SK-N-SH treated with all-trans-retinoic acid at 6 μM for 48 hours (cell line): ENCODE data around the gene FRS3.

ENCODE experiments used
- ATAC-seq: fragments of 200-7000 bp; cut with Tn5 transposase; 3 replicates; pipeline ENCODE4 v1.9.1; 2020; ENCODE audit warnings: mild to moderate bottlenecking, moderate library complexity
- ARNTL ChIP-seq: fragments of 450-650 bp; formaldehyde crosslinking; IDR thresholded peaks from 2 replicates; pipeline ENCODE4 v1.5.0; 2020; ENCODE audit warnings: low read depth, mild to moderate bottlenecking, moderate library complexity, borderline replicate concordance
- BACH2 ChIP-seq: fragments of 250-450 bp; sonication (Bioruptor Pico); IDR thresholded peaks from 2 replicates; pipeline ENCODE4 v1.9.0; 2021; ENCODE audit warnings: mild to moderate bottlenecking, borderline replicate concordance
- CREB5 ChIP-seq: fragments of 250-450 bp; sonication (Bioruptor Pico); IDR thresholded peaks from 2 replicates; pipeline ENCODE4 v1.5.1; 2020; ENCODE audit warnings: low read depth, mild to moderate bottlenecking, moderate library complexity
- CSDC2 ChIP-seq: fragments of 250-450 bp; sonication (Bioruptor Pico); IDR thresholded peaks from 2 replicates; pipeline ENCODE4 v1.5.0; 2020; ENCODE audit warnings: mild to moderate bottlenecking, moderate library complexity
- CSRNP3 ChIP-seq: fragments of 250-450 bp; sonication (Bioruptor Pico); IDR thresholded peaks from 2 replicates; pipeline ENCODE4 v1.5.1; 2021; ENCODE audit warnings: mild to moderate bottlenecking, moderate library complexity
- GLIS3 ChIP-seq: fragments of 250-450 bp; sonication (Bioruptor Pico); IDR thresholded peaks from 2 replicates; pipeline ENCODE4 v1.5.0; 2020; ENCODE audit warnings: mild to moderate bottlenecking, moderate library complexity
- ISL1 ChIP-seq: fragments of 250-450 bp; sonication (Bioruptor Pico); IDR thresholded peaks from 2 replicates; pipeline ENCODE4 v2.1.2; 2022; ENCODE audit warnings: mild to moderate bottlenecking, moderate library complexity
- OSR1 ChIP-seq: fragments of 250-450 bp; sonication (Bioruptor Pico); IDR thresholded peaks from 2 replicates; pipeline ENCODE4 v1.8.0; 2022; ENCODE audit warnings: moderate library complexity, mild to moderate bottlenecking, inconsistent platforms
- PATZ1 ChIP-seq: fragments of 250-450 bp; sonication (Bioruptor Pico); IDR thresholded peaks from 2 replicates; pipeline ENCODE4 v1.8.0; 2020; ENCODE audit warnings: mild to moderate bottlenecking, moderate library complexity, borderline replicate concordance
- POU6F1 ChIP-seq: fragments of 250-450 bp; sonication (Bioruptor Pico); IDR thresholded peaks from 2 replicates; pipeline ENCODE4 v1.8.0; 2021; ENCODE audit warnings: low read depth, mild to moderate bottlenecking, moderate library complexity, borderline replicate concordance
- PPARA ChIP-seq: fragments of 250-450 bp; sonication (Bioruptor Pico); IDR thresholded peaks from 2 replicates; pipeline ENCODE4 v1.5.0; 2020; ENCODE audit warnings: mild to moderate bottlenecking, borderline replicate concordance
- RARB ChIP-seq: fragments of 250-450 bp; sonication (Bioruptor Pico); IDR thresholded peaks from 2 replicates; pipeline ENCODE4 v1.8.0; 2021; ENCODE audit warnings: mild to moderate bottlenecking, moderate library complexity
- SNAI2 ChIP-seq: fragments of 250-450 bp; sonication (Bioruptor Pico); IDR thresholded peaks from 2 replicates; pipeline ENCODE4 v1.5.0; 2020; ENCODE audit warnings: mild to moderate bottlenecking, moderate library complexity
- TOX ChIP-seq: fragments of 250-450 bp; sonication (Bioruptor Pico); IDR thresholded peaks from 2 replicates; pipeline ENCODE4 v1.8.0; 2021; ENCODE audit warnings: mild to moderate bottlenecking, moderate library complexity, borderline replicate concordance
- ZC3H10 ChIP-seq: fragments of 250-450 bp; sonication (Bioruptor Pico); IDR thresholded peaks from 2 replicates; pipeline ENCODE4 v1.5.1; 2021; ENCODE audit warnings: mild to moderate bottlenecking, moderate library complexity
- ZFP3 ChIP-seq: fragments of 250-450 bp; sonication (Bioruptor Pico); IDR thresholded peaks from 2 replicates; pipeline ENCODE4 v1.5.0; 2020; ENCODE audit warnings: mild to moderate bottlenecking, moderate library complexity
- ZFP30 ChIP-seq: fragments of 450-650 bp; formaldehyde crosslinking; IDR thresholded peaks from 2 replicates; pipeline ENCODE4 v1.5.0; 2022; ENCODE audit warnings: mild to moderate bottlenecking, moderate library complexity
- ZNF565 ChIP-seq: fragments of 450-650 bp; formaldehyde crosslinking; conservative IDR thresholded peaks from 2 replicates; pipeline ENCODE4 v1.5.0; 2020; ENCODE audit warnings: low read depth, mild to moderate bottlenecking, moderate library complexity
- ZNF70 ChIP-seq: fragments of 450-650 bp; formaldehyde crosslinking; IDR thresholded peaks from 2 replicates; pipeline ENCODE4 v1.5.0; 2020; ENCODE audit warnings: mild to moderate bottlenecking, moderate library complexity
- ZNF8 ChIP-seq: fragments of 450-650 bp; formaldehyde crosslinking; IDR thresholded peaks from 2 replicates; pipeline ENCODE4 v1.5.0; 2020; ENCODE audit warnings: mild to moderate bottlenecking, moderate library complexity

Gene FRS3

GRCh38 chr6:41728954-41729353 lies 50.7 kb downstream of the FRS3 start:
- TF ChIP-seq ISL1 (CRISPR knock-in tag) (no peak), ZFP30 (CRISPR knock-in tag) (no peak), PATZ1 (CRISPR knock-in tag) (no peak), CREB5 (CRISPR knock-in tag) (no peak), ZFP3 (CRISPR knock-in tag) (no peak), TOX (no peak), GLIS3 (no peak), ZC3H10 (CRISPR knock-in tag) (no peak), ARNTL (CRISPR knock-in tag) (no peak), POU6F1 (CRISPR knock-in tag) (no peak), ZNF70 (CRISPR knock-in tag) (no peak)
- TF ChIP-seq, all 23 proteins: peak for 0
- no peak for ATAC-seq

GRCh38 chr6:41728073-41728936 lies 51.4 kb downstream of the FRS3 start:
- ATAC-seq, result no peak
- no peak for TF ChIP-seq RARB (CRISPR knock-in tag)

GRCh38 chr6:41727705-41728072 lies 52.0 kb downstream of the FRS3 start:
- no peak for ATAC-seq
- TF ChIP-seq ZC3H10 (CRISPR knock-in tag) (no peak), ZNF8 (no peak), TOX (no peak), OSR1 (CRISPR knock-in tag) (no peak)

- ATAC-seq, result no peak
Observed at GRCh38 chr6:41726876-41727275, 52.8 kb downstream of the FRS3 start.

More at GRCh38 chr6:41726876-41727275, 52.8 kb downstream of the FRS3 start:
- TF ChIP-seq ZNF70 (CRISPR knock-in tag) (no peak), TOX (no peak), CSRNP3 (no peak), ZFP30 (CRISPR knock-in tag) (no peak), ZNF565 (CRISPR knock-in tag) (no peak), SNAI2 (CRISPR knock-in tag) (no peak), RARB (CRISPR knock-in tag) (no peak), POU6F1 (CRISPR knock-in tag) (no peak), CSDC2 (CRISPR knock-in tag) (no peak), CREB5 (CRISPR knock-in tag) (no peak), PATZ1 (CRISPR knock-in tag) (no peak), ISL1 (CRISPR knock-in tag) (no peak), ZC3H10 (CRISPR knock-in tag) (no peak), GLIS3 (no peak), OSR1 (CRISPR knock-in tag) (no peak), ARNTL (CRISPR knock-in tag) (no peak), PPARA (CRISPR knock-in tag) (no peak), ZFP3 (CRISPR knock-in tag) (no peak), BACH2 (CRISPR knock-in tag) (no peak)
- TF ChIP-seq, all 23 proteins: peak for 0
